LNCAP (cell line): Measurements from ENCODE around the gene C10orf71.

Experiments
- TF ChIP-seq, protein P1 (sequence below): fragments of 450-650 bp; IDR thresholded peaks from 2 replicates; pipeline ENCODE4 v1.5.1; 2017; ENCODE audit warnings: mild to moderate bottlenecking

Gene C10orf71

DNA sequence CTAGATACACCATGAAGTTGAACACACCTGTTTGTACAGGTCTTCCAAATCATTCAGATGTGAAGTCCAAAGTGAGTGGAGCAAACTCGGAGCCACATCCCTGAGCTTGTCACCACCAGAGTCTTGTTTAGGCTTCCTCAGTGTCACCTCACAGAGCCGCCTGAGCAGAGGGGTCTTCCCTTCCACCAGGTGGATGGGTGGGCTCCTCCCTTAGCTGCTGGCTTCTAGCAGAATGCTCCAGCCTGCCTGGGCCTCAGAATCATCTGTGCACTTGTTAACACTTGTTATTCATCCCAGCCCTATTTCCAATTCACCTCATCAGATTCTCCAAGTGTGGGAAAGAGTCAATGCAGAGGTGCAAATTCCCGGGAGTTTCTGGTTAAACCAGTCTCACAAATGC is 32.5 kb downstream of the C10orf71 start:
- TF ChIP-seq, protein P1, sequence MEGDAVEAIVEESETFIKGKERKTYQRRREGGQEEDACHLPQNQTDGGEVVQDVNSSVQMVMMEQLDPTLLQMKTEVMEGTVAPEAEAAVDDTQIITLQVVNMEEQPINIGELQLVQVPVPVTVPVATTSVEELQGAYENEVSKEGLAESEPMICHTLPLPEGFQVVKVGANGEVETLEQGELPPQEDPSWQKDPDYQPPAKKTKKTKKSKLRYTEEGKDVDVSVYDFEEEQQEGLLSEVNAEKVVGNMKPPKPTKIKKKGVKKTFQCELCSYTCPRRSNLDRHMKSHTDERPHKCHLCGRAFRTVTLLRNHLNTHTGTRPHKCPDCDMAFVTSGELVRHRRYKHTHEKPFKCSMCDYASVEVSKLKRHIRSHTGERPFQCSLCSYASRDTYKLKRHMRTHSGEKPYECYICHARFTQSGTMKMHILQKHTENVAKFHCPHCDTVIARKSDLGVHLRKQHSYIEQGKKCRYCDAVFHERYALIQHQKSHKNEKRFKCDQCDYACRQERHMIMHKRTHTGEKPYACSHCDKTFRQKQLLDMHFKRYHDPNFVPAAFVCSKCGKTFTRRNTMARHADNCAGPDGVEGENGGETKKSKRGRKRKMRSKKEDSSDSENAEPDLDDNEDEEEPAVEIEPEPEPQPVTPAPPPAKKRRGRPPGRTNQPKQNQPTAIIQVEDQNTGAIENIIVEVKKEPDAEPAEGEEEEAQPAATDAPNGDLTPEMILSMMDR, result no peak

DNA sequence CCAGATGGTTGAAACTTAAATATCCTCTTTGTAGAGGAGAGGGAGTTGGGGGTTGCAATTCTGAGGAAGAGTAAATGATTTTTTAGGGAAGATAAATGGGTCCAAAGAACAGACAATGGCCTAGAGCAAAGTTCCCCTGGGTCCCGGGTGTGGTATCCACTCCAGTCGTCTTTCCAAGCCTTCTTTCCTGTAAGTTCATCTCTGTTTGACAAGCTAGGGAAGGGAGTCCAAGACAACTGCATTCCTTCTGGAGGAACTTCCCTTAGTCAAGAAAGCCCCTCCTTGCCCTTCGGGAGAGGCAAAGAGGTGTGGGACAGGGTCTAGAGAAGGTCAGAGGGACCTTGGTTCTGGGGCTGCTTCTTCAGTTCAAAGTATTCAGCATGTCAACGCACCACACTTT is 33.4 kb downstream of the C10orf71 start:
- TF ChIP-seq, protein P1, result no peak

DNA sequence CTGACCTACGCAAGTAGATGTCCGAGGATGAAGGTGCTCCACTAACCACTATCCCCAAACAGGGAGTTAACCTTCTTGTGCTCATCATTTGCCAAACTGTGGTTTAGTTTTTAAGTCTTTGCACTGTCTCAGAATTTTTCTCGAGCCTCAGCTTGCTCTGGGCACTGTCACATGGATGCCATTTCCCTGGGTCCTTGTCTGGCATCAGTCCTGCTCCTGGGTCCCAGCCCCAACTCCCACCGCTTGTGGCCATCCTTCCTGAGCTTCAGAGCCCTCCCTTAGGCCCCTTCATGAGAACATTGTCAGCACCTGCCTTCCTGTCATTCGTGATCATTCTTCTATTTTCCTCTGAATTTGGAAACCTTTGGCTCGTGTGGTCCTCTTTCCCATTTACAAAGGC is 33.8 kb downstream of the C10orf71 start:
- TF ChIP-seq, protein P1, result no peak

DNA sequence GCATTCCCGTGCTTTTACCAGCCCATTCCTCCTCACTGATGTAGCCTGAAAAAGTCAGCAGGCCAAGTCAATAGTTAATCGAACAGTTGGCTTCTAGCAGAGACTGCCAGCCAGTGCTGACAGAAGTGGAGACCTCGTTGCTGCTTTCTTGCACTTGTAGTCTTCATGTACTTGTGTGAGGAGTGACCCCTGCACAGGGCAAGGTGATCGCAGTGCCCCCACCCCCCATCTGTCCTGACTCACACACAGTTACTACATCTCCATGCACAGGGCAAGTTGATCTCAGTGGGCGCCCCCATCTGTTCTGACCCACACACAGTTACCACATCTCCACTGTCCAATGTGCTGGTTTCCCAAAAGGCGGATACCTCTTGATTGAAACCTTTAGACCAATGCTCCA is 34.2 kb downstream of the C10orf71 start:
- TF ChIP-seq, protein P1, result no peak

DNA sequence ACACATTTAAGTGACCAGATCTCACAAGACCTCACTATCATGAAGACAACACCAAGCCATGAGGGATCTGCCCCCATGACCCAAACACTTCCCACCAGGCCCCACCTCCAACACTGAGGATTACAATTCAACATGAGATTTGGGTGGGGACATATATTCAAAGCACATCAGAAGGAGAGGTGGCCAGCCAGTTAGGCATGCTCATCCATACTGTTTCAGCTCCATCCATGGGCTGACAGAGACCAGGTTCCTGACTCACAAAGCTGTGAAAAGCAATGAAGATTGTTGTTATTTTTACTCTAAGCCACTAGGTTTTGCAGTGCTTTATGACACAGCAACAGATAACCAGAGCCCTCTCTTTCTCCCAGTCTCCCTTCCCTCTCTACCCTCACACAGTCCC is 36.0 kb downstream of the C10orf71 start:
- TF ChIP-seq, protein P1, result no peak

DNA sequence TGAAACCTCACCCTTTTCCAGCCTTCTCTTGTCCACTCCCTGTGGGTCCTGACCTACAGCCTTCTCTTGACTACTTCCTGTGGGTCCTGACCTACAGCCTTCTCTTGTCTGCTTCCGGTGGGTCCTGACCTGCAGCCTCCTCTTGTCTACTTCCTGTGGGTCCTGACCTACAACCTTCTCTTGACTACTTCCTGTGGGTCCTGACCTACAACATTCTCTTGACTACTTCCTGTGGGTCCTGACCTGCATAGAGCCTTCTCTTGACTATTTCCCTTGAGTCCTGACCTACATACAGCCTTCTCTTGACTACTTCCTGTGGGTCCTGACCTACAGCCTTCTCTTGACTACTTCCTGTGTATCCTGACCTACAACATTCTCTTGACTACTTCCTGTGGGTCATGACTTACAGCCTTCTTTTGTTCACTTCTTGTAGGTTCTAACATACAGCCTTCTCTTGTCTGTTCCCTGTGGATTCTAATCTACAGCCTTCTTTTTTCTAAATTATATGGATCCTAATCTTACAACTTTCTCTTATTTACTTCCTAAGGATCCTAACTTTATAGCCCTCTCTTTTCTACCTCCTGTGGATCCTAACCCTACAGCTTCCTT is 36.5 kb downstream of the C10orf71 start:
- TF ChIP-seq, protein P1, result no peak

DNA sequence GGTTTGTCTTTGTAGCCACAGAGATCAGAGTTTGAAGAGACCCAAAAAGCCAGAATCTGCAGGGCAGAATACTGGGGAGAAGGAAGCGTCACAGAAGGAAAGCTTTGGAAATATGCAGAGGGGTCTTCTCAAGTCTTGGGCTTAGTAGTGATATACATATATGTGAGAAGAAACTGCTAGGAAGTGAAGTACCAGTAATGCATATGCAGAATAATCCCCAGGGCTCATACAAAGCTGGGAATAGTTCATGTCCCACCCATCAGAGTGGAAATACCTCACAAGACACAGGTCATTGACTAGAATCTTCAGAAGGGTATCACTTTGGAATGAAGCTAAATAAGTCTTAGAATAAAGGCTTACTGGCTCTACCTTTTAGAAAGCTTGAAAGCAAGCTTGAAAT is 39.6 kb downstream of the C10orf71 start:
- TF ChIP-seq, protein P1, result no peak

DNA sequence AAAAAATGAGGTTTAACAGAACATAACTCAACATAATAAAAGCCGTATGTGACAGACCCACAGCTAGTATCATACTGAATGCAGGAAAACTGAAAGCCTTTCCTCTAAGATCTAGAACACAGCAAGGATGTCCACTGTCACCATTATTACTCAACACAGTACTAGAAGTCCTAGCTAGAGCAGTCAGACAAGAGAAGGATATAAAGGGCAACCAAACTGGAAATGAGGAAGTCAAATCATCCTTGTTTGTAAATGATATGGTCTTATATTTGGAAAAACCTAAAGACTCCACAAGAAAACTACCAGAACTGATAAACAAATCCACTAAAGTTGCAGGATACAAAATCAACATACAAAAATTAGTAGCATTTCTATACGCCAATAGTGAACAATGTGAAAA is 45.9 kb downstream of the C10orf71 start:
- TF ChIP-seq, protein P1, result no peak
